ENCODE results near the gene REXO1.

DNA sequence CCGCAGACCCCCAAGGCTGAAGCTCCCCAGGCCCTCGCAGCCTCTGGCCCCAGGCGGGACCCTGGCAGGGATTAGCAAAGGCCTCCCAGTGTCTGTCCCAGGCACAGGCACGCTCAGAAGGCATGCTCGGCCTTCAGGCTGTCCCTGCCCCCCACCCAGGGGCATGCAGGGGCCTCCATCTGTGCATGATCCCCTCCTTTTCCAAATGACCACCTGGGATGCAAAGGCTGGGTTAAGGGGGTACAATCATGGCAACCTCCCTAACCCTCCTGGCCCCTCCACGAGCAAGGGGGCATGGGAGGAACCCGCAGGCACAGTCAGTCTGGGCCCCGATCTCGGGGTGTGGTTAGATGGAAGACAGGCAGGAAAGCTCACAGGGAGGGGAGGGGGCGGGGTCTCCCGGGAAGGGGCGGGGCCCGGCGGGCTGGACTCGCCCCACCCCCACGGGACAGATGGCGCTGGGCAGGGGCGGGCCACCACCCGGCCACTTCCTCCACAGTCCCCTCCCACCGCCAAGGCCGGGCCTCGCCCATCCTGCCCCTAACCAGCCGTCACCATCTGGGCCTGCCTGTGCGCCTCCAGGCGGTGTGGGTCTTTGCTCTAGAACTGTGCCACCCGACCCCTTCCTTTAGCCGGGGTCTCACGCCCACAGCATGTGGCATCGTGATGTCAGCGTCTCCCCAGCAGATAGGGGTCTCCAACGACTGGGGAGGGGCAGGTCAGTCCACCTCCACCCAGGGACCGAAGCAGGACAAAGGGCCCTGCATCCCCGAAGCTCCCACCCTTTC is 7.0 kb upstream of the REXO1 start:
- TF ChIP-seq EP300 (IDR thresholded peaks at IDR 0.05) (no peak), CTCF (IDR thresholded peaks at IDR 0.05) (no peak)
